Stimulated activated CD4-positive, alpha-beta T cell treated with anti-CD3 and anti-CD28 coated beads, Interleukin-12 subunit alpha, Interleukin-12 subunit beta, amount 100 ng/mL, for 24 hours (primary cell): ENCODE measurements around the gene EIF5B.
"Not testable (repeated sequence)": the region's sequence is repeated elsewhere in the genome, so short reads cannot be mapped to it uniquely, and the experiment has no call there.

ENCODE experiments used
- DNase-seq, 2 experiments: peaks; one replicate each; pipeline ENCODE4 v3.0.0-alpha.2; 2020; ENCODE audit warnings: low read depth in 2 of 2

EIF5B gene

DNA sequence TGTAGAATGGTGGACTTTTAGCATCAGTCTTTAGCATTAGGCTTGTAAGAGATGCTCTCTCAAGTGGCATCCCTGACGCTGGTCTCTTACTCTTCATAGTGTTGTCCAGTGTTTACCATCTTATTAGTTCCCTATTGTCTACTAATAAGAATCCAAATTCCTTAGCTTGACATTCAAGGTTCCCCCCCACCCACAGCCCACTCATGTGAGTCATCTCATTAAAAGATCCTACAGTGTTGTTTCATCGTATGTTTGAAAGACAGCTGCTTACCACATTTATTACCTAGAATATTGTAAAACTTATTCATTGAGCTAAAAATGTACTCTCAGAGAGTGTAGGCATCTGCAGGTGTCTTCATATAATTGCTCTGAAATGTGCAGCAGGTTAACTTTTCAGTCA, 28.5 kb downstream of the EIF5B start:
- DNase-seq = no peak

DNA sequence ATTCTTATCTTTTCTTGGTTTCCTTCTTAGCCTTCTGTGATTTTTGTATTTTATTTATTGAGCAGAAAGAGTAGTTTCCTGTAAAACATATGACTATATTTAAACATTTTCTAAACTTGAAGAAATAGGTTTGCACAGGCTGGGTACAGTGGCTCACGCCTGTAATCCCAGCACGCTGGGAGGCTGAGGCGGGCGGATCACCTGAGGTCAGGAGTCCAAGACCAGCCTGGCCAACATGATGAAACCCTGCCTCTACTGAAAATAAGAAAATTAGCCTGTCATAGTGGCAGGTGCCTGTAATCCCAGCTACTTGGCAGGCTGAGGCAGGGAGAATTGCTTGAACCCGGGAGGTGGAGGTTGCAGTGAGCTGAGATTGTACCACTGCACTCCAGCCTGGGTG, 31.7 kb downstream of the EIF5B start:
- DNase-seq = not testable (repeated sequence)

GRCh38 chr2:99373144-99373543, 36.0 kb downstream of the EIF5B start:
- DNase-seq = no peak

- no peak for DNase-seq
Measured at GRCh38 chr2:99374747-99375146, 37.6 kb downstream of the EIF5B start.

GRCh38 chr2:99376254-99376864, 39.2 kb downstream of the EIF5B start:
- DNase-seq = no peak

DNA sequence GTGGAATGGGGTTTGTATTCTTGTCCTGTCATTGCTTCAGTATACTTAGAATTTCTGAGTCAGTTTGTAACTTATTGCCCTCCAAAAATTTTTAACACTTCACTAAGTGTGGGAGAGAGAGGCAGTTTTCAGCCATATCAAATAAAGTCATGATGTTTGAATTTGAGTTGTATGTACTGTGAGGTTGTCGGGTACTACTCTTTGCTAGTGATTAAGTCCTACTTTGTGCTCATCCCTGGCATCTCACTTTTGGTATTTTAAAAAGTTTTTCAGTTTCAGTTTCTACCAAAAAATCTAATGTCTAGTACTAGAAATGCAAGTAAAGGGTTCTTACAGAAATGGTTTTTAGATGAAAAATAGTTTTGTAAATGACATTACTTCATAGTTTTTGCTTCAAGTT, 40.7 kb downstream of the EIF5B start:
- DNase-seq = no peak

- no peak for DNase-seq
Measured at GRCh38 chr2:99380376-99381010, 43.3 kb downstream of the EIF5B start.

DNA sequence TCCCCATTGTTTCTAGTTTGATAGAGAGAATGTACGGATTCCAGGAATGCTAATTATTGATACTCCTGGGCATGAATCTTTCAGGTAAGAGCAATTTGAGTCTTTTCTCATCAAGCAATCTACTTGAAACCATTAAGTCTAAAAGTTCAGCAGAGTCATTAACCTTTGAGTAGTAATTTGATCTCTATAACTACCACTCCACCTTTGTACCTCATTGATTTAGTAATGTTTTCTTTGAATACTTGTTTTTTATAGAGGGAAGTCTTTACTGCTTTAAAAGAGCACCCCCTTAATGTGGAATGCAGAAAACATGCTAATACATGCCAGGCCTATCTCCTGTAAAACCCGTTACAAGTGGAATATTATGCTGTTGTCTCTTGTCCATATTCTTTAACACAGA, 45.0 kb downstream of the EIF5B start:
- DNase-seq = no peak

GRCh38 chr2:99386011-99386410, 48.8 kb downstream of the EIF5B start:
- no peak for DNase-seq

DNA sequence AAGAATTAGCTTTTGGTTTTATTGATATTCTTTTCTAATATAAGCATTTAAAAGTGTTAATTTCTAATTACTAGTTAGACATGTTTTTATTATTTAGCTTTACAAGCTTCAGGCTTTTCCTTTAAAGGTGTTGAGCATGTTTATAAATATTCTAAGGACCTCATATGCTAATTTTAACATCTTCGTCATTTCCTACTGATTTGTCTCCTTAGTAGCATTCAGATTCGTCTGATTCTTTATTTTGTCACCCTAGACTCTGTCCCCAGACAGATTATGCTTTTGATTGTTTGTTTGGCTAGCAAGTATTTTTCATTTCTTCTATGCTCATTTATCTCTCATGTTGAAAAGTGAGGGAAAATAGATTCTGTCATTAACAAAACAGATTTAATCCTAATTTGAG, 51.7 kb downstream of the EIF5B start:
- no peak for DNase-seq

DNA sequence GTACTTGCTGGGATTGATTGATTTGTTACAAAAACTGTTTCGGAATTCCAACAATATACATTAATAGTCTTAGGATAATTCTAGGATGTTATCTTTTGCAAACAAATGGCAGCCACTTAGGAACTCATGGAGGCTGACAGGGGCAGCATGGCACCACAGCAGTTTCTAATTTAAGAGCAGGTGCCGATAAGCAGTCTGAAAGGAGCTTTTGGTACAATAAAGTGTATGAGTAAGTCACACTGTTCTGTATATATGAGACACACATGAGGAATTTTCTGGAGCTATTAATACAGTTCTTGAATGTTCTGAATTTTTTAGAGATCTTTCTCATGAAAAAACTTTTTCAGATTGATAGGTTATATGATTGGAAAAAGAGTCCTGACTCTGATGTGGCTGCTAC, 52.2 kb downstream of the EIF5B start:
- no peak for DNase-seq

- no peak for DNase-seq
Measured at GRCh38 chr2:99389946-99390345, 52.8 kb downstream of the EIF5B start.

- DNase-seq = no peak
Measured at GRCh38 chr2:99395589-99396130, 58.5 kb downstream of the EIF5B start.

DNA sequence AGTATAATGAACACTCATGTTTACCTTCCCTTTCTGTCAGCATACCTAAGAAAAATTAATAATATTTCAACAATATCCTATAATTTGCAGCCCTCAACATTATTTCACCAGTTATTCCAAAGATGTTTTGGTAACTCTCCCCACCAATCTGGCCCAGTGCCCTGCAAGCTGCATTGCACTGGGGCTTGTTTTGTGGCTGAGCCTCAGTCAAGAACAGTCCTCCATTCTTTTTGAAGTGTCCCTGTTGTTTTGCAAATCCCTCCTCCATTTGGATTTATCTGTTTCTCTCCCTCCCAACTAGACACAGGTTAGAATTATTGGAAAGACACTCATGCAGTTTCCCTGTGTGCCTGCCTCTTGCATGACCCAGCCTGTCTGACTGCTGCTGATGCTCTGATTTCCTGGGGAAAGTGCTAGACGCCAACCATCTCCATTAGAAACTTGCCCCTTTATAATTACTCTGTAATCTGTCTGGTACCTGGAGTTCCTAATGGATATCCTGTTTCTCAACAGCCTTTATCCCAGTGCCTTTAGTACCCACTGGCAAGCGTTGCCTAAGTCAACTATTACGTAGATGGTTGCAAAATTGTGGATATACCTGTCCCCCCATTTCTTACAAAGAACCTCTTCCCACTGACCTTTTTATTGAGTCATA, 60.2 kb downstream of the EIF5B start:
- no peak for DNase-seq

- no peak for DNase-seq
Measured at GRCh38 chr2:99398303-99398702, 61.1 kb downstream of the EIF5B start.

DNA sequence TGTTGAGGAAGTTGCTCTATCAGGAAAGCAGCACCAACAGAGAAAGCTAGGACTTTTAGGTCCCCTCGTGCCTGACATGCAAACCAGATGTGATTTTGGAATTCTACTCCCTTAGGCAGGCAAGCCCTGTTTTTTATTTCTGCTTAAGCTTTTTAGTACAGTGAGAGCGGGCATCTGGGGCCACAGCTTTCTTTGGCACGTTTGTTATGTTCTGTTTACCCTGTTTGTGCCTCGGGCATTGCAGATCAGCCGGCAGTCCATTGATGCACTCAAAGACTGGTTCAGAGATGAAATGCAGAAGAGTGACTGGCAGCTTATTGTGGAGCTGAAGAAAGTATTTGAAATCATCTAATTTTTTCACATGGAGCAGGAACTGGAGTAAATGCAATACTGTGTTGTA, 61.9 kb downstream of the EIF5B start:
- DNase-seq = no peak

DNA sequence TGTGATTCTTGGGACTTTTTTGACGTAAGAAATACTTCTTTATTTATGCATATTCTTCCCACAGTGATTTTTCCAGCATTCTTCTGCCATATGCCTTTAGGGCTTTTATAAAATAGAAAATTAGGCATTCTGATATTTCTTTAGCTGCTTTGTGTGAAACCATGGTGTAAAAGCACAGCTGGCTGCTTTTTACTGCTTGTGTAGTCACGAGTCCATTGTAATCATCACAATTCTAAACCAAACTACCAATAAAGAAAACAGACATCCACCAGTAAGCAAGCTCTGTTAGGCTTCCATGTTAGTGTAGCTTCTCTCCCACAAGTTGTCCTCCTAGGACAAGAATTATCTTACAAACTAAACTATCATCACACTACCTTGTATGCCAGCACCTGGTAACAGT, 62.6 kb downstream of the EIF5B start:
- DNase-seq = no peak

DNA sequence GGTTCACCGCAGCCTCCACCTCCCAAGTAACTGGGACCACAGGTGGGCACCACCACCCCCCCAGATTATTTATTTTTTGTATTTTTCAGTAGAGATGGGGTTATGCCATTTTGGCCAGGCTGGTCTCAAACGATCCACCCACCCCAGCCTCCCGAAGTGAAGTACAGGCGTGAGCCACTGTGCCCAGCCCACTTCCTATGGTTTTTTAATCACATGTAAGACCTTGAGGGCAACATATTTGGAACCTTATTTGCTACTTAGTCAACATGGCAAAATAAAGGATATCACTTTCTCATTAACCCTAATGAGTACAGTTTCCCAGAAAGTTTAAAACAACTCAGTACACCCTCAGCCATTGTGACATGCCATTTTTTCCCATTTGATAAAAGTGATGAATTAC, 64.7 kb downstream of the EIF5B start:
- no peak for DNase-seq

GRCh38 chr2:99403084-99403483, 65.9 kb downstream of the EIF5B start:
- DNase-seq = no peak

DNA sequence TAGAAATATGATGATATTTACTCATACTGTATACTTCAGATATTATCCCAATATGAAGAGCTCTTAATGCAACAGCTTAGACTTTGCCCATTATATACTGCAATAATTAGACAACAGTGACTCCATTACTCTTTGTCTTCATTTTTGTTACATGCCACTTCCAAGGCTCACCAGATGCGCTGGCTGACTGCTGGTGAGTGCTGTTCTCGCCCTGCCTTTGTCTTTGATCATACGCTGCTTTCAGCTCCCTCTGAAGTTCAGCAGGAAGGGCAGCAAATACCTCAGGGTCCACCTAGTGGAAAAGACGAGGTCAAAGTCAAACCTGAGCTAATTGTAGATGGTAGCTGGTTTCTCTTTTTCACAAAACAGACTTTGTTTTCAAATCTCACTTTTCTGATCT, 66.3 kb downstream of the EIF5B start:
- no peak for DNase-seq

DNA sequence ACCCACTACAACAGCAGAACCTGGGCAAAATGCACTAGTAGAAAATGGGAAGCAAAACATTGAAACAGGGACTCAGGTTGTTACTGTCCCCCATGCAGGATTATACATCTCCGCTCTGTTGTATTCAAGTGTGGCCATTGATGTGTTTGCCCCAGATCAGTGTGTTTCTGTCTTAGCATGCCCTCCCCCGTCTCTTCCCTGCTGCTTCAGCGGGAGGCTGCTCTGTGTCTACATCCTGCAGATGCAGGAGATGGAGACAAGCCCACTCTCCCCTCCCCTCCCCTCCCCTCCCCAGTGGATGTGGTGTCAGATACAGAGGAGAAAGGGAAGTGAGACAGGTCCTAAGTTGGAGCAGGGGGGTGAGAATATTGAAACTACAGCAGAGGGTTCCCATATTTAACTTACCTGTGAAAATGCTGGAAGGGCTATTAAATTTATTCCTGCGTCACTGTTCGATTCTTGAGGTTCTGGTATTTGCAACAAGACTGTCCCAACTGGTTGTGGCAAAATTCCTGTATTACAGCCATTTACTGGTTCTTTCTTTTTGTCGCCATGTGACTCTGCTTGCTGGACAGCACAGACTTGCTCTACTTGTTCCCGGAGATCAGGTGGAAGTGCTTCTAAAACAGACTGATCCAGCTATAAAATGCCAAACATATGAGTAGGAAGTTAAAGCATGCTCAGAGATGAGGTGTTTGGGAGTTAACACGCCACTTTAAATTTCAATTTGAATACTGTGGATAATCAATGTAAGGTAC, 67.0 kb downstream of the EIF5B start:
- no peak for DNase-seq
